HTR-8/SVneo (cell line): ENCODE data around the gene KNG1.
A peak's percentile ranks its signal among the peaks of the same experiment; 100 is the strongest.

Experiments
- DNase-seq: peaks from one replicate; pipeline ENCODE4 v3.0.0; 2011; ENCODE audit warnings: low spot score, mixed read lengths; ENCODE audit not compliant: insufficient read length
- FAIRE-seq: peaks from 2 replicates; lab custom pipeline; 2011; peaks lifted over from hg19 to GRCh38; lab: Jason Lieb, UNC

The KNG1 gene

GRCh38 chr3:186760141-186760833 is 43.1 kb downstream of the KNG1 start:
- FAIRE-seq (no peak), DNase-seq (no peak)

- DNase-seq (no peak), FAIRE-seq (no peak)
Observed at GRCh38 chr3:186760897-186761447, 43.8 kb downstream of the KNG1 start.

GRCh38 chr3:186772281-186772694 is 55.1 kb downstream of the KNG1 start:
- DNase-seq (no peak), FAIRE-seq (no peak)

- DNase-seq (no peak), FAIRE-seq (no peak)
Observed at GRCh38 chr3:186772701-186773417, 55.7 kb downstream of the KNG1 start.

GRCh38 chr3:186775999-186776398 is 58.8 kb downstream of the KNG1 start:
- DNase-seq (no peak), FAIRE-seq (no peak)

GRCh38 chr3:186779204-186779603 is 62.0 kb downstream of the KNG1 start:
- FAIRE-seq (no peak), DNase-seq (no peak)

- DNase-seq (no peak), FAIRE-seq (no peak)
Observed at GRCh38 chr3:186782542-186783057, 65.4 kb downstream of the KNG1 start.

- peak; percentile 72 for FAIRE-seq
Observed at GRCh38 chr3:186783058-186783730, 66.0 kb downstream of the KNG1 start, which contains the start of gene EIF4A2. TSS of gene EIF4A2 (plus strand) at chr3:186783577. CDS start at chr3:186783611, 34 bp downstream.

GRCh38 chr3:186783731-186784515 is 66.8 kb downstream of the KNG1 start:
- peak; percentile 62 for DNase-seq
- no peak for FAIRE-seq

More at GRCh38 chr3:186783058-186783730, 66.0 kb downstream of the KNG1 start, which contains the start of gene EIF4A2:
- peak; percentile 82 for DNase-seq

- DNase-seq, result no peak
- FAIRE-seq, result no peak
Observed at GRCh38 chr3:186784820-186785494, 67.8 kb downstream of the KNG1 start.

GRCh38 chr3:186785495-186786018 is 68.4 kb downstream of the KNG1 start:
- DNase-seq (no peak), FAIRE-seq (no peak)

GRCh38 chr3:186786922-186787321 is 69.8 kb downstream of the KNG1 start:
- no peak for DNase-seq
- no peak for FAIRE-seq

GRCh38 chr3:186787642-186788481 is 70.7 kb downstream of the KNG1 start:
- DNase-seq (no peak), FAIRE-seq (no peak)

GRCh38 chr3:186788482-186789370 is 71.6 kb downstream of the KNG1 start:
- DNase-seq, result no peak
- peak; percentile 4 for FAIRE-seq

- FAIRE-seq, result no peak
Observed at GRCh38 chr3:186789554-186790260, 72.5 kb downstream of the KNG1 start.

GRCh38 chr3:186790261-186790981 is 73.3 kb downstream of the KNG1 start:
- no peak for FAIRE-seq
- no peak for DNase-seq

More at GRCh38 chr3:186789554-186790260, 72.5 kb downstream of the KNG1 start:
- DNase-seq, result no peak
